Ishikawa (cell line): ENCODE data around the gene ARGLU1.

Experiments used
- CEBPB ChIP-seq: IDR thresholded peaks from 2 replicates; pipeline ENCODE4 v1.6.1; 2012
- CREB1 ChIP-seq: IDR thresholded peaks from 2 replicates; pipeline ENCODE4 v1.6.1; 2012; ENCODE audit warnings: low read depth
- EGR1 ChIP-seq: IDR thresholded peaks from 2 replicates; pipeline ENCODE4 v1.6.1; 2012
- EP300 ChIP-seq: IDR thresholded peaks from 2 replicates; pipeline ENCODE4 v1.6.1; 2012; ENCODE audit warnings: borderline replicate concordance
- FOXM1 ChIP-seq: IDR thresholded peaks from 2 replicates; pipeline ENCODE4 v1.6.1; 2012; ENCODE audit warnings: low read depth, borderline replicate concordance
- NFIC ChIP-seq: IDR thresholded peaks from 2 replicates; pipeline ENCODE4 v1.6.1; 2012
- RAD21 ChIP-seq: IDR thresholded peaks from 2 replicates; pipeline ENCODE4 v1.6.1; 2012; ENCODE audit warnings: low read depth
- TAF1 ChIP-seq: IDR thresholded peaks from 2 replicates; pipeline ENCODE4 v1.6.1; 2012; ENCODE audit warnings: low read depth, mild to moderate bottlenecking
- TCF12 ChIP-seq: IDR thresholded peaks from 2 replicates; pipeline ENCODE4 v1.6.1; 2012; ENCODE audit warnings: low read depth
- TEAD4 ChIP-seq: IDR thresholded peaks from 2 replicates; pipeline ENCODE4 v1.6.1; 2012
- YY1 ChIP-seq: IDR thresholded peaks from 2 replicates; pipeline ENCODE4 v1.6.1; 2012; ENCODE audit warnings: low read depth
- ZBTB7A ChIP-seq: IDR thresholded peaks from 2 replicates; pipeline ENCODE4 v1.6.1; 2012; ENCODE audit warnings: low read depth
- TF ChIP-seq, protein P1 (sequence below): IDR thresholded peaks from 2 replicates; pipeline ENCODE4 v1.6.1; 2012
- TF ChIP-seq, protein P2 (sequence below): IDR thresholded peaks from 2 replicates; pipeline ENCODE4 v1.6.1; 2012; ENCODE audit warnings: low read depth, mild to moderate bottlenecking
- TF ChIP-seq, protein P3 (sequence below): IDR thresholded peaks from 2 replicates; pipeline ENCODE4 v1.6.1; 2012

ARGLU1 gene

DNA sequence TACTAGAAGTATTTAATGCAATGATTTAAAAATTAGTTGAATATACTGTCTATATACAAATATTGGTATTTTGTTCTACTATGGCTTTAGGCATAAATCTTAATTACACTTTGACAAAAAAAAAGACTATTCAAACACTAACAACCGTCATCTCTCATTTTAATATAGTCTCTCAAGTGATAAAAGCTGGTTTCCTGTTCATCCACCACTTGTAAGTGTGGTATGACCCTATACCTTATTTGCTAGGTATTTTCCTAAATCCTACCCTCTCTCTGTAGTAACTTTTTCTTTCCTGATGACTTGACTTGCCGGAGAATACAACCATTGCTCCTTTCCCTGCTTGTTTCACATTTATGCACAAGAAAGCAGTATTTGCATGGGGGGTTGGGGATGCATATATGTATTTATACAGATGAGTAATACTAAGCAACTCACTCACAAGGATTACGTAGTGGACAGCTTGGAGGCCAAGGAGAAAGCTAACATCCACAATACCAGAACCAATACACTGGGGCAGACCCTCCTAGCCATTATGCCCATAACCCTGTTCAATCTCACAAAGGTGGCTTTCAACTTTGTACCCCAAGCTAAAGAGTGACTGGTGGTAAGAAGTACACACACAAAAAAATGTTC, 19.8 kb downstream of the ARGLU1 start:
- TF ChIP-seq, protein P1, sequence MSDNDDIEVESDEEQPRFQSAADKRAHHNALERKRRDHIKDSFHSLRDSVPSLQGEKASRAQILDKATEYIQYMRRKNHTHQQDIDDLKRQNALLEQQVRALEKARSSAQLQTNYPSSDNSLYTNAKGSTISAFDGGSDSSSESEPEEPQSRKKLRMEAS: no peak
- TF ChIP-seq TEAD4 (no peak), RAD21 (no peak), CREB1 (no peak), TCF12 (no peak)

DNA sequence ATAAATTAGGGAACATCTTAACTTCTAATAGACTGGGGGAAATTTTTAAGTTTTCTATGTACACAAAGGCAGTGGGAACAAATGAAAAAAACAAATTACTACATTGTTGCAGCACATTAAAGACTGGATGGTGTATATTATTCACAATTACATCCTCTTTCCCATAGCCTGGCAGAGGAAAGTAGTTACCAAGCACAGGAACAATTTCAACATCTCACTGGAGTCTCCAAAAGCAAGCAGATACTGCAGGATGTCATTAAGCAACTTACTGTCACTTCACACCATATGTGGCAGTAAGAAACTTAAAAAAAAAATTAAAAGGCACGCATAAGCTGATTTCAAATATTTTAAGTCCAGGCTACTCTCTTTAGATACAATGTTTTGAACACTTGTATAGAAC, 26.1 kb downstream of the ARGLU1 start:
- TF ChIP-seq EP300 (no peak), FOXM1 (no peak), ZBTB7A (no peak), RAD21 (no peak), EGR1 (no peak)
- TF ChIP-seq, protein P1: no peak

DNA sequence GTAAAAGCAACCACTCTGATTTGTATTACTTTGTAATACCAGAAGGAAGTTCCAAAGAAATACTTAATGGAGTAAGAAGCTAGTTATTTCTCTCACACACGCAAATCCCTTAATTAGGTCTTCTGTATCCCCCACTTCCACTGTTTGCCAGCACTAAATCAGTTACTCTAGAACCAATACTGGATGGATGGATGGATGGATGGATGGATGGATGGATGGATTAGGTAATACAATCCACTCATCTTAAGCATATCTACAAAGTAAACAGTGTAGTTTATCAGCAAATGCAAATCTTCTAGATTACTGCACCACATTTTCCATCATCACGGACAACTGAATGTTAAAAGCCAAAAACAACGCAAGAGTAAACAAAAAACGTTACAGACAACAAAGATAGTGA, 27.3 kb downstream of the ARGLU1 start:
- TF ChIP-seq FOXM1 (no peak), TAF1 (no peak), ZBTB7A (no peak), NFIC (no peak), CREB1 (no peak), EGR1 (no peak), EP300 (no peak), TEAD4 (no peak), TCF12 (no peak)
- TF ChIP-seq, protein P2, sequence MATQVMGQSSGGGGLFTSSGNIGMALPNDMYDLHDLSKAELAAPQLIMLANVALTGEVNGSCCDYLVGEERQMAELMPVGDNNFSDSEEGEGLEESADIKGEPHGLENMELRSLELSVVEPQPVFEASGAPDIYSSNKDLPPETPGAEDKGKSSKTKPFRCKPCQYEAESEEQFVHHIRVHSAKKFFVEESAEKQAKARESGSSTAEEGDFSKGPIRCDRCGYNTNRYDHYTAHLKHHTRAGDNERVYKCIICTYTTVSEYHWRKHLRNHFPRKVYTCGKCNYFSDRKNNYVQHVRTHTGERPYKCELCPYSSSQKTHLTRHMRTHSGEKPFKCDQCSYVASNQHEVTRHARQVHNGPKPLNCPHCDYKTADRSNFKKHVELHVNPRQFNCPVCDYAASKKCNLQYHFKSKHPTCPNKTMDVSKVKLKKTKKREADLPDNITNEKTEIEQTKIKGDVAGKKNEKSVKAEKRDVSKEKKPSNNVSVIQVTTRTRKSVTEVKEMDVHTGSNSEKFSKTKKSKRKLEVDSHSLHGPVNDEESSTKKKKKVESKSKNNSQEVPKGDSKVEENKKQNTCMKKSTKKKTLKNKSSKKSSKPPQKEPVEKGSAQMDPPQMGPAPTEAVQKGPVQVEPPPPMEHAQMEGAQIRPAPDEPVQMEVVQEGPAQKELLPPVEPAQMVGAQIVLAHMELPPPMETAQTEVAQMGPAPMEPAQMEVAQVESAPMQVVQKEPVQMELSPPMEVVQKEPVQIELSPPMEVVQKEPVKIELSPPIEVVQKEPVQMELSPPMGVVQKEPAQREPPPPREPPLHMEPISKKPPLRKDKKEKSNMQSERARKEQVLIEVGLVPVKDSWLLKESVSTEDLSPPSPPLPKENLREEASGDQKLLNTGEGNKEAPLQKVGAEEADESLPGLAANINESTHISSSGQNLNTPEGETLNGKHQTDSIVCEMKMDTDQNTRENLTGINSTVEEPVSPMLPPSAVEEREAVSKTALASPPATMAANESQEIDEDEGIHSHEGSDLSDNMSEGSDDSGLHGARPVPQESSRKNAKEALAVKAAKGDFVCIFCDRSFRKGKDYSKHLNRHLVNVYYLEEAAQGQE: no peak
- TF ChIP-seq, protein P1: no peak
- TF ChIP-seq, protein P3, sequence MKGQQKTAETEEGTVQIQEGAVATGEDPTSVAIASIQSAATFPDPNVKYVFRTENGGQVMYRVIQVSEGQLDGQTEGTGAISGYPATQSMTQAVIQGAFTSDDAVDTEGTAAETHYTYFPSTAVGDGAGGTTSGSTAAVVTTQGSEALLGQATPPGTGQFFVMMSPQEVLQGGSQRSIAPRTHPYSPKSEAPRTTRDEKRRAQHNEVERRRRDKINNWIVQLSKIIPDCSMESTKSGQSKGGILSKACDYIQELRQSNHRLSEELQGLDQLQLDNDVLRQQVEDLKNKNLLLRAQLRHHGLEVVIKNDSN: no peak

DNA sequence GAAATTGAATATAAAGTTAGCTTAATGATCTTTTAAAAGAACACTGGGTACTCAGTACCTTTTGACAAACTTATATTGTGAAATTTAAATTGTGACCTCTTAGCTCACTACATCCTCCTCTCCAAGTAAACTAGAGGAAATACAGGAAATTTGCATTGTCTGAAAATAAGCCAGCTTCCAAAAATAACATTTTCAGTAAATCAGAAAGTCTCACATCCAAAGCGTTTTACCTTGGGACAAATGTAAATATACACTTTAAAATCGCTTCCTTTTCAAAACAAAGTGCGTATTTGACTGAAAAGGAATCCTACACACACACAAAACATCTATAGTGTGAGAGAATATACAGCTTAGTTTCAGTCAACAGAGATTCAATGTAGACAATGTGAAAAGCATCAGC, 30.4 kb downstream of the ARGLU1 start:
- TF ChIP-seq ZBTB7A (no peak), FOXM1 (no peak), CEBPB (no peak), CREB1 (no peak), EGR1 (no peak), RAD21 (no peak), NFIC (no peak), EP300 (no peak), TCF12 (no peak)
- TF ChIP-seq, protein P1: no peak
- TF ChIP-seq, protein P3: no peak

DNA sequence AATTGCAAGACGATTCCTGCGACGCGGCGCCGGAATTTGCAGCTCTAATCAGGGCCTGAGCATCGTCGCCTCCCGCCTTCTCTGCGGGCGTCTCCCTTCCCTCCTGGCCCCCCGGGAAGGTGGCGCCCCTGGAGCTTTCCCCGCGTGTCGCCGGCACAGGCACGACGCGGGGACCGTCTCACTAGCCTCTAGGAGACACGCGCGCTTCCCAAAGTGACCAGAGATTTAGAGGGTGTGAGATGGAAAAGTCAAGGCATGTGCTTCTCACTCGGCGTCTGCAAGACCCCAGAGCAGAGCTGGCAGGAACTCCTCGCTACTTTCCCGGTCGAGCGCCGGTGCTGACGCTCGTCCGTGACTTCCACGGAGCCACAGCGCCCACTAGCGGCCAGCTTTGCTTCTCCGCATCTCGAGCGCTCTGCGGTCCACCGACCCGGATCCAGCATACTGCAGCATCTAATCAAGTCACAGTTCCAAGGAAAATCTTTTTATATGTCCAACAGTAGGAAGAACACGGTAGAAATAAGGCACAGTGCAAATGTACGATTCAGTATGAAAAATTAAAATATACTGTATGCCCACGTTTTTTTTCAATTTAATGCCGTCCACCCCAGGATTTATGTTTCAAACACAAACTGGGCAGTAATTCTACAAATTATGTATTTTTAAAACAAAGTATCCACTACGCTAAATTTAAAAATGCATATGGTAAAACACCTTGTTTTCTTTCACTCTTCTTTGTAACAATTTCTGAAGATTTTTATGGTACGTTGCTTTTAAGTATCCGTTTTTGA, 31.5 kb downstream of the ARGLU1 start:
- no peak for TF ChIP-seq TCF12
- no peak for TF ChIP-seq TEAD4
- TF ChIP-seq RAD21: peak; percentile 87
- TF ChIP-seq, protein P1: peak; percentile 27; the same call in 1 of the 2 replicates

DNA sequence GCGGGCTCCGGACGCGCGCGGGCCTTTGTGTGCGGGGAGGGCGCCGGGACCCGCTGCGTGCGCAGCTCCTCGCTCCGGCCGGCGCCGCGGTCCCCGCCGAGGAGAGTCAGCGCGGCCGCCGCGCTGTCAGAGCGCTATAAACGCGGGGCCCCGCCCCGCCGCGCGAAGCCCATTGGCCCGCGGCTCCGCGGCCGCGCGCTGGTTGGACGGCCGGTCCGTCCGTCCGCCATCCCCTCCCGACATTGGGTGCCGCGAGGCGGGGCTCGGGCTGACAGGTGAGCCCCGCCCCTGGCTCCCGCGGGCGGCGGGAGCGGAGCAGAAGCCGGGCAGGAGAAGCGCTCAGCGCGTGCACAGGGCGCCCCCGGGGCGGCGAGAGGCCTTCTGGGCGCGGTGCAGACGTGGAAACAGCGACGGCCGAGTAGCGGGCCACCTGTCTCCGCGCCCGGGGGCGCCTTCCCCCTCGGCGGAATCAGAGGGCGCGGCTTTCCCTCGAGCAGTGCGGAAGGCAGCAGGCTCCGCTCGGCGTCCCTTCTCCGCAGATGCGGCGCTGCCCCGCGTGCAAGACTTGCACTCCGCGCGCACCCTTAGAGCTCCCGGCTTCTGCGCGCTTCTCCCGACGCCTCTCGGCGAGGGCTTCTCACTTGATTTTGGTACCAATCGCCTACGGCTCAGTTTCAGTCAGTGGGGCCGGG, 32.2 kb downstream of the ARGLU1 start, which contains the start of gene EFNB2:
TSS of gene EFNB2 (minus strand) at position 111 of the 692 bp plus-strand sequence. CDS start 698 bp downstream, outside the sequence.
- TF ChIP-seq YY1: no peak
- peak; percentile 71; the same call in 1 of the 2 replicates for TF ChIP-seq TAF1
- TF ChIP-seq, protein P2: no peak
- TF ChIP-seq TEAD4: no peak
- no peak for TF ChIP-seq CREB1
- TF ChIP-seq RAD21: peak; percentile 11; the same call in 1 of the 2 replicates
- TF ChIP-seq, protein P1: peak; percentile 83
